ENCODE measurements around the gene RNF222.

DNA sequence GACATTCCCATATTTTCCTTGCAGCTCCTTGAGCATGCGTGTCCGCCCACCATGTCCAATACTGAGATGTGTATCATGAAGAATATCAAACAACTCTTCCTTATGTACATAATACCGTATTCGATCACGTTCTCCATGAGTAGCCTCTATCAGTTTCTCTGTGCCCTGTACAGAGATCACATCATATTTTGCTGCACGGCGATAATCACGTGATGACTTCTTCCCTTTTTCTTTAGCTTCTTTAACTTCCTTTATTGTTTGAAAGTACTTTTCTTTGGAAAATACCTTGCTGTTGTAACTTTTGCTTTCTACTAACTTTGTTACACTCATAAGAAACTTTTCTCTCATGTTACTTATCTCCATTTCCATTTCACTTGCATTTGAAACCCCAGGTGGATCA lies 27.7 kb downstream of the RNF222 start:
- TF ChIP-seq POLR2AphosphoS5 (IDR thresholded peaks at IDR 0.05; ENCODE audit: borderline replicate concordance, low read depth, low read length), result no peak
- no peak for TF ChIP-seq EZH2 (IDR thresholded peaks at IDR 0.05)
